Ureter (tissue), 1 donor: Measurements from ENCODE around the gene SLFN12L. TPM values are rescaled to one million over a fixed set of nuclear protein-coding genes. Genes with fewer than 3 reads are reported as not detected.
A peak's percentile ranks its signal among the peaks of the same experiment; 100 is the strongest.
"Not testable (repeated sequence)": the region's sequence is repeated elsewhere in the genome, so short reads cannot be mapped to it uniquely, and the experiment has no call there.

Experiments
- DNase-seq: peaks from one replicate; pipeline ENCODE4 v3.0.0-alpha.2; 2020; ENCODE audit warnings: low spot score
- total RNA-seq: library from RNA; stranded (reverse); gene quantifications from one replicate; pipeline ENCODE4 v1.2.4, GENCODE V29; 2023
- donor health status: DM: yes; HTN: yes; CAD: no.

Gene SLFN12L
- total RNA-seq, 1 donor from 2014 or later: 5.6 TPM

DNA sequence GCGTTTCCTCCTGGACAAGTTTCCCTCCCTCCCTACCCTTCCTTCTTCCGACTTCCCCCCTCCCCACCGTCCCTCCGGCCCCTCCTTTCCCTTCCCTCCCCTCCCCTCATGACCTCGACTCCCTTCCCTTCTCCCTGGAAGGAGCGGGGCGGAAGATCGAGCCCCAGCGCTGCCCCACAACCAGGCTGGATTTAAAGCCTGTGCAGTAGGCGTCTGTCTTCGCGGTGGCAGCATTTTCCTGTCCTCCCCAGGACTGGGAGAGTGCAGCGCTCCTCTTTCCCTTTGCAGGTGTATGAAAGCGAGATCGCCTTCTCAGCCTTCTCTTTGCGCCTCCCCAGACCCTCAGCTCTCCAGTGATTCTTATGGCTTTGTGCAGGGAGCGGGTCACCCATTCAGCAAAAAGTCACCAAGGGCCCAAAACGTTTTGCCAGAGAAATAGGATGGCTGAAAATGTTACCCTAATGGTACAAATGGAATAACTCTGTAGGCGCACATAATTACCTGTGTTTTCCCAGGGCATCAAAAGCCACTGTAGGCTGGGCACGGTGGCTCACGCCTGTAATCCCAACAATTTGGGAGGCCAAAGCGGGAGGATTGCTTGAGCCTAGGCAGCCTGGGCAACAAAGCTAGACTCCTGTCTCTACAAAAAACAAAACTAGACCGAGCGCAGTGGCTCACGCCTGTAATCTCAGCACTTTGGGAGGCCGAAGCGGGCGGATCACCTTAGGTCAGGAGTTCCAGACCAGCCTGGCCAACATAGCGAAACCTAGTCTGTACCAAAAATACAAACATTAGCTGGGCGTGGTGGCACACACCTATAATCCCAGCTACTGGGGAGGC, 40.8 kb downstream of the SLFN12L start:
- no peak for DNase-seq

DNA sequence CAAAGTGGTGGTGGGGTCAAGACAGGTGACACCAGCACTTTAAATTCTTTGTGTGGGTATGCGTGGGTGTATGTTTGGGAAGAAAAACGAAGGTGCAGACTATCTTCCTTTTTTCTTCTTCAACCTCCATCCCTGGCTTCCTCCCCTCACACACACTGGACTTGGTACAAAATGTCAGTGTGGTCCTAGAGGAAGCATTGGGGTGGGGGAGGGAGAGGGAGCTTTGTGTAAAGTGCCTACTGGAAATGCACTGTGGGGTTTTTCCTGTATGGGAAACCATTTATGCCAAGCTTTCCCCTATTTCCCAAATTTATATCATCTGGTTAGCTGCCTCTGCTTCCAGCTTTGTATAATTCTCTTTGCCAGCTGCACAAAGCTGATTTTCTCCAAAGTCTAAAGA, 44.4 kb downstream of the SLFN12L start:
- no peak for DNase-seq

DNA sequence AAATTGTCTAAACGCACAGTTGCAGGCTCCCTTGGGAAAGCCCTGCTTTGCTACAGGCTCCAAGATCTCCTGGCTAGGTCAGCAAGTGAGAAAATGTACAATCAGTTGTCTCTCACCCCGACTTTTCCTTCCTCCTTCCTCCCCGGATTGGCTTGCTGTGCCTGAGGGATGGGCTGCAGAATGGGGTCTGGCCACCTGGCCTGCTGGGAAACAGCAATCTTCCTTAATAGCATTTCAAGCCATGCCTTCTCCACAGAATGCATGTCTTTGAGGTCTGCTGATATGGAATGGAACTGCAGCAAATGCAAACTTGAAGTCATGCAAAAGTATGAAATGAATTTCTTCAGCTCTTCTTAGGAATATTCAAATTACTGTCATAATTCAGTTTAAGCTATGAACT, 46.1 kb downstream of the SLFN12L start:
- no peak for DNase-seq

DNA sequence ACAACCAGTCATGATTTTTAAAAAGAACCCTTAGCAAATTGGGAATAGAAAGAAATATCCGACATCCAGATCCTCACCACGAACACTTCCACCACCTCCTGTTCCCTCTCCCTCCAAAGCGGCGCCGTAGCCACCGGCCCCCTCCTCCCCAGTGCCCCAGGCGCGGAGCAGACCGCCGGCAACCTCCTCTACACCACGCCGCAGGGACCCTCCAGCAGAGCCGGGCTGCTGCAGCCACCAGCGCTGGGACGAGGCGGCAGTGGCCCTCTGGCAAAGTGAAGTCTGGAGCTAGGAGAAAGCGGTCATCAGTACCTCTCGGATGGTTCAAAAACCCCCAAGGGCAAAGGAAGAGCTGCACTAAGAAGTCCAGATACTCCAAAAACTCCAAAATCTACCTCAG, 47.5 kb downstream of the SLFN12L start:
- no peak for DNase-seq

DNA sequence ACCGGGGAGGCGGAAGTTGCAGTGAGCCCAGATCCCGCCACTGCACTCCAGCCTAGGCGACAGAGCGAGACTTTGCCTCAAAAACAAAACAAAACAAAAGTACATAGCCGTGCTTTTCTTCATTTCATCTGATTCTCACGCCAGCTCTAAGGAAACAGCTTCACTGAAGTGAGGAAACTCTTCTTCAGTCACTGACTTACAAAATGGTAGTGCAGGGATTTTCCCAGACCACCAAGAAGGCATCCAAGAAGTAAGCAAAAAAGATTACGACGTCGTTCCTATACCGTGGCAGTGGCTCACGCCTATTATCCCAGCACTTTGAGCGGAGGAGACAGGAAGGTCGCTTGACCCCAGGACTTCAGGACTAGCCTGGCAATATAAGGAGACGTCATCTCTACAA, 48.5 kb downstream of the SLFN12L start:
- no peak for DNase-seq

DNA sequence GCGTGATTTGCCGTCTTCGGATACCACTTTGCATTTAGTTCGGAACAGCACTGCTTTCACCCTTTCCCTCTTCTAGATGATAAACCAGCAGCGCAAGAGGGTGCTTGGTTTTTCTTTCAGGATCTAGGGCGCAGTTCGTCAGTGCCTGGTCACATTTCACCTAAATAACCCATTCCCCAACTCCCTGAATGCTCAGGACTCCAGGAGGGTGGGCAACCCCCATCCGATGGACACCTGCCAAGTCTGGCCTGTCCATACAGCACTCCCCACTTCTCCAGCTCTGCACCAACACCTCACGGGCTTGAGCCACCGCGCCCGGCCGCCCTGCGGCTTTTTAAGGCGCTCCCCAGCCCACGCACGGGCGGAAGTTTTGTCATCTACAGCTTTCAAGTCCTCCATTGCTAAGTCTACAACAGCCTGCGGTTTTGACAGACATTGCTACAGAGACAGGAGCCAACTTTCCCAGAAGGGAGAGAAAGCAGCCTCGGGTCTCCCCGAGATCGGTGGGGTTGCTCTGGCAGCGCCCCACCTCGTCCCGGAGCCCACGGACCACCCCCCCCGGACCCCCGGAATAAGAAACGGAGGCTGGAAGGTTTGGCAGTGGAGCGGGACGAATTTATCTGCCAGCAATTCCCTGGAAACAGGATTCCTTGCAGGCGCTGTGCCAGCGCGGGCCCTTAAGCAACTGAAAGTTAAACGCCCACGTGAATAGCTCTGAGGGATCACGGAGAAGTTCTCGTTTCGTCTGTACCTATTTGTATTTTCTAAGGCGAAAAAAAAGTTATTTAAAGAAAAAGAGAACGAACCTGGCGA, 50.4 kb downstream of the SLFN12L start:
- no peak for DNase-seq

DNA sequence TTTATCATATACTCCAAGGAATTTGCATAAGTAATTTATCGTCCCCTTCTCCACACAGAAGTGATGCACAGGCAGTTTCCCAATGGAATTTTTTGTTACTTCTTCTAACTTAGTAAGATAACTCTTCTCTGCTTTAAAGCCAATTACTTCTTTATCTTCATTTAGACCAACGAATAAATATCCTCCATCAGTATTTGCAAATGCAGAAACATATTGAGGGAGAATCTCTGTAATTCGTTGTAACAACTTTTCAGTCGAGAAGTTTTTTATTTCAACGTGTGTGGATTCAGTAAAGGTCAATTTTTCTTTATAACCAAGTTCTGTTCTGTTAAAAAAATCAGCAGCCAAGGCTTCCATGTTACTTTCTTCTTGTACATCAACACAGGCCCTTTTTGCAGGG, 58.2 kb downstream of the SLFN12L start:
- DNase-seq: no peak

DNA sequence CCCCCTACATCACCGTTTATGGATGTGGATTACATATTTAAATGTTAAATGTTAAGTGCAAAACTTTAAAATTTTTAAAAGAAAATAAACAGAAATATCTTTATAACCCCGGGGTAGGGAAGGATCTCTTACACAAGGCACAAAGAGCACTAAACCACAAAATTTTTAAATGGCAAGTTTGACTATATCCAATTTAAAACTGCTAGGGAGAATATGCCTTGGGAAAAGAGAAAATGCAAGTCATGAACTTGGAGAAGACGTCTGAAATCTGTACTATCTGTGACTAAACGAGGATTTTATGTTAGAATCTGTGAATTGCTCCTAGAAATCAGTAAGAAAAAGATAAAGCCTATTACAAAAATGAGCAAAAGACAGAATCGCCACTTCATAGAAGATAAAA, 60.2 kb downstream of the SLFN12L start:
- DNase-seq: no peak

DNA sequence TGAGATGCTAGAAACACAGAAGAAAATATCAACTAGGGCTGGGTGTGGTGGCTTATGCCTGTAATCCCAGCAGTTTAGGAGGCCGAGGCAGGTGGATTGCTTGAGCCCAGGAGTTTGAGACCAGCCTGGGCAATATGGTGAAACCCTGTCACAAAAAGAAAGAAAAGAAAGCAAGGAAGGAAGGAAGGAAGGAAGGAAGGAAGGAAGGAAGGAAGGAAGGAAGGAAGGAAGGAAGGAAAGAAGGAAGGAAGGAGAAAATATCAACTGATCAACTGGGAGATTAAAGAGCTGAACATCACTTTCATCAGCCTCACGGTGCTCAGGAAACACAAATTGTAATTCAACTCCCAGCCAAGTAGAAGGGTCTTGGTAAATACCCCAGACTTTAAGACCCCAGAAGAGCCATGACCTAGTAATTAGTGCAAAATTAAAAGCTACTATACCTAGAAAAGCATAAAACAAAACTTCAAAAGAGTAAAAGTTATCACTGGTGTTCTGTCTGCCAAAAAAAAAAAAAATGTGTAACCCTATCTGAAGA, 61.1 kb downstream of the SLFN12L start:
- no peak for DNase-seq

DNA sequence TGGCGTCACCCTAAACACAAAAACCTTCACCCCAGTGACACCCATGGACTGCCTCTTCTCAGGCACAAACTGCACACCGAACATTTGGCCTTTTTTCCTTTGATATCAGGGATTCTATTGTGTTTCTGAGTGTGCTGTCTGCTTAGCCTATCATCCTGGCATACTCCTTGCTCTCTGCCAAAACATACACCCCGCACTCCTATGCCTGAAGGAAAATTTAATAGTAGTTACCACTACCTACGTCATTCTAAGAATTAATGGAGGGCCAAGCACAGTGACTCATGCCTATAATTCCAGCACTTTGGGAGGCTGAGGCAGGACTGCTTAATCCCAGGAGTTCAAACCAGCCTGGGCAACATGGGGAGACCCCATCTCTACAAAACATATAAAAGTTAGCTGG, 69.0 kb downstream of the SLFN12L start:
- no peak for DNase-seq

DNA sequence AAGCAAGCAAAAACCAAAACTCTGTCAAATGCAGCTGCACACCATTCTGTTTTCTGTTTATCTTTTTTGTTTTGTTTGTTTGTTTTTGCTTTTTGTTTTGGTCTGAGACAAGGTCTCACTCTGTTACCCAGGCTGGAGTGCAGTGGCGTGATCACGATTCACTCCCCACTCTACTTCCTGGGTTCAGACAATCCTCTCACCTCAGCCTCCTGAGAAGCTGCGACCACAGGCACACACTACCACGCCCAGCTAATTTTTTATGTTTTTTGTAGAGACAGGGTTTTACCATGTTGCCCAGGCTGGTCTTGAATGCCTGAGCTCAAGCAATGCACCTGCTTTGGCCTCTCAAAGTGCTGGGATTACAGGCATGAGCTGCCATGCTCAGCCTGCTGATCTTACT, 69.7 kb downstream of the SLFN12L start:
- DNase-seq: no peak

DNA sequence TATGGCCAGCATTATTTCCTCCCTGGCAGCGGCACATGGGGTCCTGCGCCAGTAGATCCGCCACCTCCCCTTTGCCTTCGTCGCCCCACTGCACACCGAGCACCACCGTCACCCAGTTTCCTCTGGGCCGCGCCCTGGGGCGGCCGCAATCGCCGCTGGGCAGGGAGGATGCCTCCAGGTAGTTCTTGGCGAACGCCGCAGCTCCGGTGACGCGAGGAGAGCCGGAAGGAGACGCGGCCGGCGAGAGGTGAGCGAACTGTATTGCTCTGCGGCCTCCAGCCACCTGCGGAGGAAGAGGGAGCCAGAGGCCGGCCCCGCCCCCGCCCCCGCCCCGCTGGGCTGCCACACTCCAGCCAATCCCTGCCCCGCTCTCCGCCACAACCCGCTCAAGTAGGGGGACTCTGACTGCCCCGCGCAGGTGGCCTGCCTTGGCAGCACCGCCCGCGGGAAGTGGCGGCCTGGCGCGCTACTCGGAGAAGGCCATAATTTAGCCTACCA, 77.1 kb downstream of the SLFN12L start:
- peak; percentile 74 for DNase-seq

DNA sequence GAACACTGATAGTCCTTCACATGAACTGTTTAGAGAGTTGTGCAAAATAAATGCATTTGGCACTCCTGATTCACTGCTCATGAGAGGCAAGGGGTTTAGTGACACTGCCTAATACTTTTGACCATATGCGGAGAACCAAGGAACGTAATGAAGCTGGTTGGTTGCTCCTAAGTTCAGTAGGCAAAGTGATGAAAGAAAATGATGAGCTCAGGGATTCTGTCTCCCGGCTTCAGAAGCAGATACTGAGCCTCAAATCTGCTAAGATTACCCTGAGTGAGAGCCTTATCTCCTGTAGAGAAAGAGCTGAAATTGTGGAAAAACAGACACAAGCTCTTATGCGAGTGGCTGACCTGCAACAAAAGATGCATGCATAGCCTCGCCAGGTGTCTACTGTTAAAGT, 83.4 kb downstream of the SLFN12L start:
- DNase-seq: not testable (repeated sequence)

DNA sequence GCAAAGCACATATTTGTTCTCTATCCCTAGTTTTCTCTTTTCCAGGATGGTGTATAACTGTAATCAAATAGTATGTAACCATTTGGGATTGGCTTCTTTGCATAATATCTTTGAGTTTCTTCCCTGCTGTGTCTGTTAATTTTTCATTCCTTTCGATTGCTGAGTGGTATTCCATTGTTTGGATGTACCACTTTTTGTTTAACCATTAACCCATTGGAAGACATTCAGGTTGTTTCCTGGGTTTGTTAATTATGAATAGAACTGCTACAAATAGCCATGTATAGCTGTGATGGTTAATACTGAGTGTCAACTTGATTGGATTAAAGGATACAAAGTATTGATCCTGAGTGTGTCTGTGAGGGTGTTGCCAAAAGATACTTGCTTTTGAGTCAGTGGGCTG, 84.3 kb downstream of the SLFN12L start:
- DNase-seq: no peak

DNA sequence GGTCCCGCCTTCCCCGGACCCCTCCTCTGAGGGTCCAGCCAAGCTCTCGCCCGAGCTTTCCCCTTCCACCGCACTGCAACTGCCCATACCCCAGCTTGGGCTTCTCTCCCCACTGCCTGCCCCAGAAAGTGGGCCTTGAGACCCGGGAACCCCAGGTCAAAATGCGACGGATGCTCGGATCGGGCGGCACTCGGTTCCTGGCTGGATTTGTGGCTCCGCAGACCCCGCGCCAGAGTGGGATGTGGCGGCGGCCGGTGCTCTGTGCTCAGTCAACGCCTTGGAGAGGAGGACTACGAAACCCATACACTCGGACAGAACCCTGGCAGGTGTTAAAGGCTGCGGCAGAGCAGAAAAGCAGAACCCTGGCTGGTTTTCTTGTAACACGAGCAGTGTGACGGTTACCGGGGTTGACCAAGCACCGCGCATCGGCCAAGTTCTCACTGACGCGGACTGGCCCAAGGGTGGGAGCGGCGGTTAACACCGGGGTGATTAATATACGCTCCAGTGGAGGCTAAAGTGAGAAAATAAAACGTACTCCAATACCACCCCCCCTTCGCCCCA, 88.0 kb downstream of the SLFN12L start:
- no peak for DNase-seq

DNA sequence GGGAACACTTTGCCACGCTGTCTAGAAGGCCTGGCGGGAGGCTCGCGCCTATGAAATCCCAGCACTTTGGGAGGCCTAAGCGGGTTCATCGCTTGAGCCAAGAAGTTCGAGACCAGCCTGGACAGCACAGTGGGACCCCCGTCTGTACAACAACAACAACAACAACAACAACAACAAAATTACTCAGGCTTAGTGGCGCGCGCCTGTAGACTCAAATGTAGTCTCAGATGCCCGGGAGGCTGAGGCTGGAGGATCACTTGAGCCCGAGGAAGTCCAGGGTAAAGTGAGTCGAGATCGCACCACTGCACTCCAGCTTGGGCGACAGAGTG, 88.6 kb downstream of the SLFN12L start:
- no peak for DNase-seq

DNA sequence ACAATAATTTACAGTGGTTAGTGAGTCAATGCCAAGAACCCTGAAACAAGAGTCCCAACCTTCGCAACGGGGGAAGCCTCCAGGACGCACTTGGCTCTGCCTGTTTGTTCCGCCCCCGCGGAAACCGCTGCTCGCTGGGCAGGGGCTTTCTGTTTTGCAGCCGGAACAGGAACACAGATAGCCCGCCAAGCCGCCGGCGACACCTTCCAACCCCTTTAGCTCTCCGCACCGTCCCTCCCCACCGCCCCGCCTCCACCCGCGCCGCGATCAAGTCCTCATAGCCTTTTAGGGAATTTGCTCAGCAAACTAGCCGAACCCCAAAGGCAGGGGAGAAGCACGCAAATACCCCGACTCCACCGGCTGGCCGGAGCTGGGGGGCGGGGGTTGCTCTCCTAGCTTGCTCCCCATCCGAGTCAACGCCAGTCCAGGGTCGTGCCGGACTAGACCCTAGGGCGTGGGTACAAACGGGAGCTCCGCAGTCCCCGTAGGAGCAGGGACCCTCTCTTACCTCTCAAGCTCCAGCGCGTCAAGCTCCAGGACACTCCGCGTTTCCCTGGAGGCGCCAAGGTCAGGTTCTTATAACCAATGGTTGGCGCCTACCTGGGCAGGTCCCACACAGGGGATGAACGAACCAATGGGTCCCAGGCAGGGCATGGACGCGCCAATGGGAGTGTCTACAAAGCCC, 89.1 kb downstream of the SLFN12L start, which contains the start of gene SLFN13:
Gene SLFN13 (minus strand): TSS at position 553 of the 685 bp plus-strand sequence. CDS start 3,086 bp downstream, outside the sequence.
- DNase-seq: peak; percentile 69

DNA sequence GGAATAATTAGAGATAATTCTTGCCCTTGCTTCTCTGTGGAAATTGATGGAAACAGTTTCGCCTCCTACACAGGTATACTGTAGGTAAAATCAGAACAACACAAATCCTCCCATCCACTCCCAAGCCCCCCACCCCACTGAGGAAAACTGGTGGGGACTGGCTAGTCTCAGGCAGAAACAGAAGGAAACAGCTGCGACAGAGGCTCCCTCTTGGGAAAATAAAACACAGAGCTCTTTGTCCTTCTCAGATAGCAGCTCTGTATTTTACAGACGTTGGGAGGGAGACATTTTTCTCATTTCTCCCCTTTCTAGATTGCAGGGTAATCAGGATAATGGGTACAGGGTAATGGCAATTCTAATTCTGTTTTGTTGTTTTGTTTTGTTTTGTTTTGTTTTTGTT, 90.0 kb downstream of the SLFN12L start:
- no peak for DNase-seq

DNA sequence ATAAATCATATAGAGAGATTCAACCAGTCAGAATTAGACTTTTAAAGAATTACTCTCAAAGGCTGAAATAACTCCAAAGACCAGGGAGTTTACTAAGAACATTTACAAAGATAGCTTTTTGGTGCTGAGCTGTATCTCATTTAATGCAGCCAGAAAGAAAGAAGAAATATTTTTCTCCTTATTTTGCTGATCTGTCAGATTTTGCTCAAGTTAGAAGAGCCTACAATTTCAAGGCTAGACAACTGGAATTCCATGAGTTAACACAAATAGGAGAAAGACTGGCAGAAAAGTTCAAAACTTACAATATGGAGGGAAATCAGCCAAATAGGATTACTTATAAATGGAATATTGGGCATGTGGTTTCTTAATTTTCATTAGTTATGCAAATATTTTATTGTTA, 99.0 kb downstream of the SLFN12L start:
- DNase-seq: no peak

DNA sequence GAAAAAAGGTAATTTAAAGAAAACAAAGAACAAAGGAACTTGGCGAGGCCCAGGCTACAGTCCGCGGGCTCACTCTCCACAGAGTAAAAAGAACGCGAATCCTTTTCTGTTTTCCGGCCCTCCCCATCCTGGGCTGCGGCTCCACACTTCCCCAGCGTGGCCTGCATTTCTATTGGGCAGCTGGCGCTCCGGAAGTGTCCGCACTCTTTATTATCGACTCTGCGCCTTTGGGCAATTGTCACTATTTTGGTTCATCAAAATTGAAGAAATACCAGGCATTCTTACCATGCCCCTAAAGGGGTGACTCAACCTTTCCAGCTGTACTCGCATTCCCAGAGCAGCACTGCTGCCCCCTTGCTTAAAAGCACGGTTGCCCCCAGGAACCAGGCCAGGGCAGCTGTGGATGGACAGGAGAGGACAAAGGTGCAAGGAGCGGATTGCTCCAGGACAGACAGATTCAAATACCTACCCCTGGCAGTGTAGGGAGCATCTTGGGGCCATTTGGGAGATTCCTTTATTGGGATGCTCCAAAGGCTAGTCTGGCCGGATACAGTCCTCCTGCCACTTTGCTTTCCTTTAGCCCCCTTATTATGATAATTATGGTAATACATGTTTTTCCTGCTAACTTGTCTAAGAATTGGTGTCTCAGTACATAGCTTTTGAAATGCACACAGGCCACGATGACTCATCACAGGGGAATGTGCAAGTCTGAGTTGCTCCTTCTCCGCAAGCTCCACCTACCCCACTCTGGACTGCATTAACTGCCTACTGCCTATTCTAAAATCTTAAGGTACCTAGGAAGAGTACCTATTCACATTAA, 104.2 kb downstream of the SLFN12L start:
- DNase-seq: peak; percentile 86
